Stomach (tissue), 9 donors: ENCODE data around the gene NPY1R. TPM values are rescaled to one million over a fixed set of nuclear protein-coding genes. Genes with fewer than 3 reads are reported as not detected.

Experiments used
- DNase-seq, 2 donors: peaks; one replicate each; pipeline versions ENCODE4 v3.0.0 to v3.0.0-alpha.2; 2013 to 2019
- H3K27ac ChIP-seq, 5 donors: fragments of 200-600 bp in 4 of 5; sonication (generic) in 4 of 5; one replicate each; pipeline ENCODE4 v1.5.1; 2013 to 2019; ENCODE audit warnings: mild to moderate bottlenecking in 1 of 5, moderate library complexity in 1 of 5
- H3K27me3 ChIP-seq, 3 donors: fragments of 200-600 bp; sonication (generic); one replicate each; pipeline ENCODE4 v1.5.1; 2017 to 2019; ENCODE audit warnings: mixed run types in 1 of 3
- H3K36me3 ChIP-seq, 4 donors: fragments of 200-600 bp; sonication (generic); 1 replicate in 3 of 4; 2 replicates in 1 of 4; pipeline ENCODE4 v1.5.1; 2016 to 2019
- H3K4me1 ChIP-seq, 4 donors: fragments of 200-600 bp; sonication (generic); one replicate each; pipeline ENCODE4 v1.5.1; 2016 to 2019
- H3K4me3 ChIP-seq, 4 donors: fragments of 200-600 bp; sonication (generic) in 3 of 4; one replicate each; pipeline ENCODE4 v1.5.1; 2016 to 2019; ENCODE audit warnings: mild to moderate bottlenecking in 1 of 4
- H3K9me3 ChIP-seq, 4 donors: fragments of 200-600 bp; sonication (generic); one replicate each; pipeline ENCODE4 v1.5.1; 2016 to 2019
- EP300 ChIP-seq: sonication (generic); formaldehyde crosslinking; IDR thresholded peaks from one replicate; pipeline ENCODE4 v1.6.1; 2017; ENCODE audit warnings: antibody characterized with exemption
- POLR2A ChIP-seq, 4 donors: fragments of 450-650 bp; IDR thresholded peaks; one replicate each; pipeline ENCODE4 v1.6.1; 2016; ENCODE audit warnings: antibody characterized with exemption in 4 of 4, control low read depth in 2 of 4, mild to moderate bottlenecking in 1 of 4, moderate library complexity in 1 of 4
- POLR2AphosphoS5 ChIP-seq, 3 donors: sonication (generic); formaldehyde crosslinking; IDR thresholded peaks; one replicate each; pipeline ENCODE4 v1.6.1; 2016; ENCODE audit warnings: antibody characterized with exemption in 3 of 3
- WGBS, 5 donors: extraction: QIAGEN DNeasy Blood & Tissue Kit in 3 of 5; methylation state at CpG; one replicate each; pipeline versions ENCODE4 v1.1.5 to v1.1.7; 2013 to 2018; 5-methylcytosine and 5-hydroxymethylcytosine counted together
- intact Hi-C: fragments of 100-400 bp; cut with DNase I; formaldehyde crosslinking; loops from one replicate; pipeline ENCODE4 v1.15.1; 2023; ENCODE audit warnings: low total_unique reads
- polyA plus RNA-seq, 3 donors: library from polyadenylated mRNA; stranded (reverse); fragments of 200-250 nt; gene quantifications; one replicate each; pipeline ENCODE4 v1.2.3, GENCODE V29; 2013
- total RNA-seq, 5 donors: library from RNA; depleted of rRNA; stranded (reverse); fragments of >200 nt; gene quantifications; one replicate each; pipeline versions ENCODE4 v1.1.0 to v1.2.3, GENCODE V29; 2014 to 2016
- TF ChIP-seq, protein P1 (sequence below), 7 experiments: fragments of 450-650 bp in 4 of 7; fragments of 200-600 bp in 3 of 7; sonication (generic) in 3 of 7; IDR thresholded peaks; one replicate each; pipeline ENCODE4 v1.5.1; 2016 to 2019; ENCODE audit warnings: antibody characterized with exemption in 7 of 7, control low read depth in 2 of 7, mild to moderate bottlenecking in 1 of 7
- donor health status: healthy with polysubstance abuse.
- donor health status: Bipolar disorder and iron deficiency.
- donor health status: healthy.

Gene NPY1R
- total and polyA plus RNA-seq, 8 donors, result 0.33 to 21.6 (median 1.7) TPM; not detected in 2

DNA sequence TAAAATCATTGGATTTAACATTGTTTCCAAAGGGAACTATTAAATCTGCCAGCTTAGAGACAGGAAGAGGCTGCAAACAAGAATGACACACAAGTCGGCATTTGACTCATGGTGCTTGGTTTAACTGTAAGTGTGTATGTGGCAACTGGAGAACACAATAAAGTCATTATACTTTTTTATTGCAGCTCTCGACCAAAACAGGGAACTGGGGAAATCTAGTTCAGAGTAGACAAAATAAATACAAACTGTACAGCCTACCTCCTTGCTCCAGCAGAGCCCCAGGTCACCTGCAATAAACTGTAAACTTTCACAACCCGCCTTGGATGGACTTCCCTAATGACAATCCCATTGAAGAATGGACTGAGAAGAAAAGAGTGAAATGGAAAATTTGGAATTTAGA, 35.3 kb upstream of the NPY1R start:
- intact Hi-C loops, result no loop called here

DNA sequence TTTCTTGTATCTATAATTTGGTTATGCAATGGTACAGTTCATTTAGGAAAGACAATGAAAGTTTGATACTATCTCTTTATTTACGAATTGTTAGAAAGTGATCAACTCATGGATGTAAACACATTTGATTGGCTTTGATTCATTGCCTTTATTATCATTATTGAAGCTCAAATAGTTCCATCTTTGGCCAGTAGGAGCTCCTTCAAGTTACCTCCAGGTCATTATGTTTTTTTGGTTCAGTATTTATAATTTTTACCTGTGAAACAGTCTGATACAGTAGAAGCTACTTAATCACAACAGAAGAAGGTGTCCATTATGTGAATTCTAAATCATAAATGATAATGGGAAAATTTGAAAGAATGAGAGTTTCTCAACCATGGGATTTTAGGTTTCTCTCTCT, 23.7 kb upstream of the NPY1R start:
- 82 to 92% (median 88%) methylated on average over 1 of the region's 1 CpG for WGBS, 5 donors
- Histone ChIP-seq H3K27me3 (no peaks in the 10 kb centered on the region), H3K36me3 (no peaks in the 10 kb centered on the region), H3K27ac (no peak overlapping the region), H3K9me3 (no peaks in the 10 kb centered on the region), H3K4me3 (no peak overlapping the region), H3K4me1 (no peaks in the 10 kb centered on the region)
- DNase-seq, result no peak
- TF ChIP-seq POLR2AphosphoS5 (IDR thresholded peaks at IDR 0.05) (no peak), EP300 (no peak), POLR2A (IDR thresholded peaks at IDR 0.05) (no peak)
- TF ChIP-seq, protein P1, sequence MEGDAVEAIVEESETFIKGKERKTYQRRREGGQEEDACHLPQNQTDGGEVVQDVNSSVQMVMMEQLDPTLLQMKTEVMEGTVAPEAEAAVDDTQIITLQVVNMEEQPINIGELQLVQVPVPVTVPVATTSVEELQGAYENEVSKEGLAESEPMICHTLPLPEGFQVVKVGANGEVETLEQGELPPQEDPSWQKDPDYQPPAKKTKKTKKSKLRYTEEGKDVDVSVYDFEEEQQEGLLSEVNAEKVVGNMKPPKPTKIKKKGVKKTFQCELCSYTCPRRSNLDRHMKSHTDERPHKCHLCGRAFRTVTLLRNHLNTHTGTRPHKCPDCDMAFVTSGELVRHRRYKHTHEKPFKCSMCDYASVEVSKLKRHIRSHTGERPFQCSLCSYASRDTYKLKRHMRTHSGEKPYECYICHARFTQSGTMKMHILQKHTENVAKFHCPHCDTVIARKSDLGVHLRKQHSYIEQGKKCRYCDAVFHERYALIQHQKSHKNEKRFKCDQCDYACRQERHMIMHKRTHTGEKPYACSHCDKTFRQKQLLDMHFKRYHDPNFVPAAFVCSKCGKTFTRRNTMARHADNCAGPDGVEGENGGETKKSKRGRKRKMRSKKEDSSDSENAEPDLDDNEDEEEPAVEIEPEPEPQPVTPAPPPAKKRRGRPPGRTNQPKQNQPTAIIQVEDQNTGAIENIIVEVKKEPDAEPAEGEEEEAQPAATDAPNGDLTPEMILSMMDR (IDR thresholded peaks at IDR 0.05), result no peak
- intact Hi-C loops, result no loop called here

More for the DNA sequence above, 35.3 kb upstream of the NPY1R start:
- no peaks in the 10 kb centered on the region for H3K4me1 ChIP-seq
- H3K36me3 ChIP-seq, result no peaks in the 10 kb centered on the region
- TF ChIP-seq EP300, result no peak
- TF ChIP-seq, protein P1 (IDR thresholded peaks at IDR 0.05), result no peak
- no peak for TF ChIP-seq POLR2AphosphoS5 (IDR thresholded peaks at IDR 0.05)
- TF ChIP-seq POLR2A (IDR thresholded peaks at IDR 0.05), result no peak
- H3K27me3 ChIP-seq, result no peaks in the 10 kb centered on the region
- DNase-seq, result no peak
- 35 to 68% (median 60%) methylated on average over 3 of the region's 3 CpGs for WGBS, 5 donors
- H3K9me3 ChIP-seq, result no peaks in the 10 kb centered on the region
- no peak overlapping the region for H3K4me3 ChIP-seq
- H3K27ac ChIP-seq, result no peak overlapping the region

DNA sequence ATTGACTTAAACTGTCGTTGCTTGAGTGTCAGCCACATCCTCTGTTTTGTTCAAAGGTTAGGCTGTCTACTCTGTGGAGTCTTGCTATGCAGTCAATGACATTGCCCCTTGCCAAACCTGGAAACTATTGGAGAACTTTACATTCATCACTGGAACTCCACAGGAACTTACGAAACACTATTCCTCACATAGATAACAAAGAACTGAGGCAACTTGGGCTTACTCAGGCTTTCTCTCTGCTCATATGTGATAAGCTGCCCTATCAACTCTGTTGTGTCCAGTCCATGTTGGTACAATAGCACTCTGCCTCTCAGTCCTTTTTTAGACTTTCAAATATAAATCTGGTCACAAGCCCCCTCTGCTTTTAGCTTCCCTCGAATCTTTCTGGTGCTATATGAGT, 20.7 kb upstream of the NPY1R start:
- Histone ChIP-seq H3K36me3 (no peaks in the 10 kb centered on the region), H3K27me3 (peaks cover 0 to 5% (median 0%) of the 10 kb centered on the region in 3 donors), H3K4me3 (no peak overlapping the region), H3K9me3 (no peaks in the 10 kb centered on the region), H3K4me1 (no peaks in the 10 kb centered on the region), H3K27ac (no peak overlapping the region)
- TF ChIP-seq POLR2AphosphoS5 (IDR thresholded peaks at IDR 0.05) (no peak), EP300 (no peak), POLR2A (IDR thresholded peaks at IDR 0.05) (no peak)
- TF ChIP-seq, protein P1 (IDR thresholded peaks at IDR 0.05), result no peak
- intact Hi-C loops, result no loop called here
- WGBS, 5 donors, result 61 to 74% (median 69%) methylated on average over 3 of the region's 3 CpGs
- no peak for DNase-seq

DNA sequence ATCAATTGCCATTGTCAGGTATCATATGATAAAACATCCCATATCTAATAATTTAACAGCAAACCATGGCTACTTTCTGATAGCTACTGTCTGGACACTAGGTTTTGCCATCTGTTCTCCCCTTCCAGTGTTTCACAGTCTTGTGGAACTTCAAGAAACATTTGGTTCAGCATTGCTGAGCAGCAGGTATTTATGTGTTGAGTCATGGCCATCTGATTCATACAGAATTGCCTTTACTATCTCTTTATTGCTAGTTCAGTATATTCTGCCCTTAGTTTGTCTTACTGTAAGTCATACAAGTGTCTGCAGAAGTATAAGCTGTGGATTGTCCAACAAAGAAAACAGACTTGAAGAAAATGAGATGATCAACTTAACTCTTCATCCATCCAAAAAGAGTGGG, 18.3 kb upstream of the NPY1R start:
- Histone ChIP-seq H3K36me3 (no peaks in the 10 kb centered on the region), H3K27me3 (peaks cover 0 to 23% (median 2%) of the 10 kb centered on the region in 3 donors), H3K4me1 (no peaks in the 10 kb centered on the region), H3K9me3 (no peaks in the 10 kb centered on the region), H3K27ac (no peak overlapping the region), H3K4me3 (no peak overlapping the region)
- TF ChIP-seq POLR2A (IDR thresholded peaks at IDR 0.05) (no peak), POLR2AphosphoS5 (IDR thresholded peaks at IDR 0.05) (no peak), EP300 (no peak)
- TF ChIP-seq, protein P1 (IDR thresholded peaks at IDR 0.05), result no peak
- intact Hi-C loops, result no loop called here
- DNase-seq, result no peak
